Fibroblast of skin of abdomen (primary cell): Measurements from ENCODE around the gene LARGE1.
A peak's percentile ranks its signal among the peaks of the same experiment; 100 is the strongest.

Source experiments
- DNase-seq: peaks from one replicate; pipeline ENCODE4 v3.0.0-alpha.2; 2013

The LARGE1 gene

GRCh38 chr22:33913188-33913587 is 7.1 kb downstream of the LARGE1 start:
- no peak for DNase-seq

DNA sequence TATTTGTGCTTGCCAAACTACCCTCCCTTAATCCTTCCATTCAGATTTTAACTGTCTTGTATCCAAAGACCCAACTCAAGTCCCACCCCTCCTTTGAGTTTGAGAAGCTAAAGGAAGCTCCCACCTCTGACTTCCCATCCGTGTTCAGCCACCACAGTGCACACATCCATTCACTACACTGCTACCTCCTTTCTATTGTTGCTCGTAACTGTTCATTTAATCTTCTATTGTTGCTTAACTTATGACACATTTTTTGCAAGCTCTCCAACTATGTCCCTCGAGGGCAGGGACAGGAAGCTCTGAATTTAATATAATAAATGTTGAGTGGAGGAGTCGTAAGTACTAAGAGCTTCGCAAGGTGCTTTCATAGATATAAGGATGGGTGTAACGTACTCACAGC is 10.4 kb downstream of the LARGE1 start:
- DNase-seq = no peak

DNA sequence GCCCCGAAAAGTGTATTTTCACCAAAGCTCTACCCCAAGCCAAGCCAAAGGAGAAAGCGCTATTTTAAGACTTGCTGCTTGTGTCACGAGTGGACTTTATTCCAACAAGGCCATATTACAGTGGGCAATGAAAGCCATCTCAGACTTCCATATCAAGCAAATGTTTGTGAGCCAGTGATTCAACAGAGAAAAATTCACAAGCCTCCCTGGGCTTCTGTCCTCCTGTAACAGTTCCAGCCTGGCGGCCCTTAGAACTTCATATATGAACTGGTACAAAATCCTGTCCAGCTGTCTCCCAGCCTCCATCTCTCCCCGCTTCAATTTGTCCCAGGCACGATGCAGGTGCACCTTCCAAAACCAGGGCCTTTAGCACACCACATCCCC is 11.2 kb downstream of the LARGE1 start:
- DNase-seq = peak; percentile 78

DNA sequence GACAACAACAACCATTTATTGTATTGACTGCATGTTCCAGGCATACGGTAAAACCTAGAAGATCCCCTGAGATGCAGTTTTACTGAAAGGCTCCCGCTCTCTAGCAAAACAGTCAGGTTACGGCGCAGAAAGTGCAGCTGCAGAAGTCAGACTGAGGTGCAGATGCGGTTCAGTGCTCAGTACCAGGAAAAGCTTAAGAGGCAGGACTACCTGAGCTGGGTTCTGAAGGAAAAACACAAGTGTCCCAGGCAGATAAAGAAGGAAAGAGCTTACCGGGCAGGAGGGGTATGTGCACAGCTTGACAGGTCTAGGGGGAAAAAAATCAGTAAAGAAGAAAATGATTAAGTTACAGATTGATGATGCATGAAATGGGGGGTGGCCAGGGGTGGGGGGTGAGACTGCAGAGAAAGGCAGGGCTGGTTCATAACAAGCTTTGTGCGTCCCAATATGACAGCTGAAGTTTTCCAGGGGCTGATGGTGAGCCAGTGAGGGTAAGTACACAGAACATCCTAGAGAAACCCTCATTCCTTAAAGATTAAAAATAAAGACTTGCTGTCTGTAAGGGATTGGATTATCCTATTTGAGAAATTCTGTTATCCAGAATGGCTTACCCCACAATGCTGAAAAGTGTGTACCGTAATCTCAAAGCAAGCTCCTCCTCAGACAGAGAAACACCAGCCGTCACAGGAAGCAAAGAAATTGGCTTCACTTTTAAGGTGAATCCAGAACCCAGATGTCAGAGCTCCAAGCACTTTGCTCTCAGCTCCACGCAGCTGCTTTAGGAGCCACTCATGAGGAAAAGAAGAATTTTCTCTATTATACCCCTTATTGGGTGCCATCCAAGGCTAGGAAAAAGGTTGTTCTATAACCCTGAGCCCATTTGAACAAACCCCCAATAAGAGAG is 11.9 kb downstream of the LARGE1 start:
- DNase-seq = no peak

DNA sequence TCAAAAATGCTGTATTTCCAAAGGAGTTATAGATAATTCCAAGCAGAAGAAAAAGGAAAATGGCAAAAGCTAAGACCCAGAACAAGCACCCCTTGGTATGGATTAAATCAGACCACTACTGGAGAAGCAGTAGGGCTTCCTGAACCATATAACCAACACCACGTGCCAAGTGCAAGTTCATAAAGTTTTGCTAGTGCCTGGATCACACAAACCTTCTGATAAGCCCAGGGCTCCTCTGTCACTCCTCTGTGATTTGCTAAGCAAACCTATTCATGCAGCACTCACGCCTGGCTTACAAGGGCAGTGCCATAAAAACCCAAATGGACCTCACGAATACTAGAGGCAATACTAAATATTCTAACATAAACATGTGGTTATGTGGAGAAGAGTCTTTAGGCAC is 13.3 kb downstream of the LARGE1 start:
- no peak for DNase-seq

- no peak for DNase-seq
Measured at GRCh38 chr22:33906475-33906874, 13.8 kb downstream of the LARGE1 start.

- no peak for DNase-seq
Measured at GRCh38 chr22:33903012-33903411, 17.3 kb downstream of the LARGE1 start.

- no peak for DNase-seq
Measured at GRCh38 chr22:33902073-33902472, 18.2 kb downstream of the LARGE1 start.

DNA sequence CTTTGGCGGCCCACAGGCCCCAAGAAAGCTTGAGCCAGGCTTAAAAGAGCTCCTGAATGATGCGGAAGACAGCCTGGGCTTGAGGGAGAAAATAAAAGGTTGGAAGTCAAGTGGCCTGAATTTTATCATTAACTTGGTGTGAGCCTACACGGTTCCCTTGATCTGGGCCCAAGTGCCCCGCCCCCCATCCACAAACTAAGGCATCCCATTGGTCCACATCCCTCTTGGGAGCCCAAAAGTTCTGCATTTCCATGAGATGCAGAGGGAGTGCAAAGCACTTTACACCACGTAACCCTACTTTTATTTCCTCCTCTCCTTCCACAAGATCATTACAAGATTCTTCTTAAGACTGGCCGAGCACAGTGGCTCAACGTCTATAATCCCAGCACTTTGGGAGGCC is 22.2 kb downstream of the LARGE1 start:
- DNase-seq = no peak

DNA sequence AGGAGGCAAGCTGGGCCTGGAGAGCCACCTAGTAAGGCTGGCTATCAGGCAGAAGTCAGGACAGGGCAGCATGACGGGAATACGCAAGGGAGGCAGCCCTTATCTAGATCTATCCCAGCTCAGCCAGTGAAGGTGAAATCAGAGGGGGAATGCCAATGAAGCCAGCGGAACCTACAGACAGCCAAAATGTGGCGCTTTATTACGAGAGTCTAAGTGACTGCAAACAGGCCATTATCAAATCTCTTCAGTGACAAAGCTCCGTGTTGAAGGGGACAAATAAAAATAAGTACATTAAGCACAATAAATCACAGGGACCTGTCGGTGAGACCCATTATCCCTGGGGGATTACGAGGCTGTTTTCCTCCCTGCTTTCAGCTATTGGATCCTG is 22.8 kb downstream of the LARGE1 start:
- no peak for DNase-seq

- DNase-seq = peak; percentile 61
Measured at GRCh38 chr22:33896575-33897447, 23.5 kb downstream of the LARGE1 start.

DNA sequence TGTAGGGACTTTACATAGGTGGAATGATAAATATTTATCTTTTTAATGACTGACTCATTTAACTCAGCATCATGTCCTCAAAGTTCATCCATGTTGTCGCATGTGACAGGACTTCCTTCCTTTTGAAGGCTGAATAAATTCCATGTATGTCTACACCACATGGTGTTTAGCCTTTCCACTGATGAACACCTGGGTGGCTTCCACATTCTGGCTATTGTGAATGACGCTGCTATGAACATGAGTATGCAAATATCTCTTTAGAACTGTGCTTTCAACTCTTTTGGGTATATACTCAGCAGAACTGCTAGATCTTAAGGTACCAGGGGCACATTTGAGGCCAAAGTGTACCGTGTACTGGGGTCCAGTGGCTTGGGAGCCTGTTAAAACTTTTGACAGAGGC is 24.1 kb downstream of the LARGE1 start:
- no peak for DNase-seq

GRCh38 chr22:33895444-33895843 is 24.8 kb downstream of the LARGE1 start:
- DNase-seq = no peak

DNA sequence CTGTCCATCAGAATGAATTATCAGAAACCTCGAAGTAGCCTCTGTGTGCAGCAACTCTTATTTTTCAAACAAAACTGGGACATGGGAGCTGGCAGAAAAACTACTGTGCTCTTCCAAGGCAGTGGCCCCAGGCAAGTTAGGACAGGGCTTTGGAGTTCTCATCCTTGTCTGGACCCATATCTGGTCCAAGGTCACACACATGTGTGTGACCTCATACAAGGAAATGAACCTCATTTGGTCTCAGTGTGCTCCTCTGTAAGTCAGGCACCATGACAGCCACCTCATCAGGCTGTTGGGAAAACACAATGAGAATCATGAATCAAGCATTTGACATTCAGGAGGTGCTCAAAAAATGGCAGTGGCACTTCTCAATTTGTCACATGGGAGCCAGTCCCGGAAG is 25.8 kb downstream of the LARGE1 start:
- DNase-seq = no peak

- DNase-seq = no peak
Measured at GRCh38 chr22:33894036-33894435, 26.2 kb downstream of the LARGE1 start.

DNA sequence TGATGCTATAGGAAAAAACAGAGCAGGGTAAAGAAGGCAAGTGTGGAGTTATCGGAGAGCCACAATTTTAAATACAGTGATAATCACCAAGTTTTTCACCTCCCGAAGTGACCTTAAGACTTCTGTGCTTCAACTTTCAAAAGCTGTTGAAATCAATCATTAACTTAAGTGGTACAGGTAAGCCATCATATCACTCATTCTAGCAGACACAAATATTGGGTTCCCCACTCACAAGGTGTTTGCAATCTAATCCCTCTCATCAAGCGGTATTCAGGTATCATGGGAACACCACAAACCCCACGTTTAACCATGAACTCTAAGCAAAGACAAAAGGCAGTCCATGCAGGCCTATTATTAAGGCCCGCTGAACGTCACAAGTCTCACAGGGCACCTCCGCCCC is 26.8 kb downstream of the LARGE1 start:
- no peak for DNase-seq

DNA sequence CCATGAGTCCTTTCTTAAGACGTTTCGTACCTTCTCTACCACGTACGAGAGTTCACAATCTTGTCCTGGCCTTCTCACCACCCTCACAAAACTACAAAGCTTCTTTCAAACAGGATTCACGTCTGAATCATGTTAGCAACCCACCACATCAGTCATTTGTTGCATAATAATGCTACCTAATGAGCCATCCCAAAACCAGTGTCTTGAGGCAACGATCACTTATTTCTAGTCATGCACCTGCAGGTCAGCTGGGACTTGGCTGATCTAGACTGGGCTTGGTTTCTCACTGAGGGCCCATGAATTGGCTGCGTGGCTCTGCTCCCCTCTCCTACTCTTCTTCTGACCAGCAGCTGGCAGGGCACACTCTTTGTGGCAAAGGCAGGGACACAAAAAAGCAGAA is 28.3 kb downstream of the LARGE1 start:
- no peak for DNase-seq

GRCh38 chr22:33891455-33891854 is 28.8 kb downstream of the LARGE1 start:
- no peak for DNase-seq

GRCh38 chr22:33889748-33890147 is 30.5 kb downstream of the LARGE1 start:
- no peak for DNase-seq

DNA sequence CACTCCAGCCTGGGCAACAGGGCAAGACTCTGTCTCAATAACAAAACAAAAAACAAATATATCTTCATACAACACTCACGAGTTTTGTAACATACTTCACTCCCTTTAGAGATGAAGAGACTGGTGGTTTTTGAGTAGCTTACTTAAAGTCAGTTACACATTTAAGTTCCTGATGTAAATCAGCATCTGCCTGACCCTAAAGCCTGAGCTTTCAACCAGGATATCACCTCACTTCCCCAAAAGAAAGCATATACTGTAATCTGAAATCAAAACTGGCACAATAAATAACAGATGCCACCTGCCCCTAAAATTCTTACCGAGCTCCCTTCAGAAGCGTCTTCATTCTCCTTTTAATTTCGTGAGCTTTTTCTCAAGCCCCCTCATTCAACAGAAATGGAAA is 31.5 kb downstream of the LARGE1 start:
- no peak for DNase-seq

DNA sequence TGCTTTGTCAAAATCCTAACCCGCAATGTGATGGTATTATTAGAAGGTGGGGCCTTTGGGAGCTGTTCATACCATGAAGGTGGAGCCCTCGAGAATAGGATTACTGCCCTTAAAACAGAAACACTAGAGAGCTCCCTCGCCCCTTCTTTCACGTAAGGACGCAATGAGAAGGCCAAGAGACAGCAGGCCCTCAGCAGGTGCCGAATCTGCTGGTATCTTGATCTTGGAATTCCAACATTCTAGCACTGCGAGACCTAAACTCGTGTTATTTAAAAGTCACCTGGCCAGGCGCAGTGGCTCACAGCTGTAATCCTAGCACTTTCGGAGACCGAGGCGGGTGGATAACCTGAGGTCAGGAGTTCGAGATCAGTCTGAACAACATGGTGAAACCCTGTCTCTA is 33.1 kb downstream of the LARGE1 start:
- DNase-seq = no peak

- DNase-seq = no peak
Measured at GRCh38 chr22:33886696-33887095, 33.6 kb downstream of the LARGE1 start.

GRCh38 chr22:33884829-33885228 is 35.4 kb downstream of the LARGE1 start:
- DNase-seq = no peak
